ENCODE measurements around the gene GORAB.

GORAB gene

GRCh38 chr1:170593173-170594011 lies 61.4 kb downstream of the GORAB start:
- no peak for DNase-seq

- DNase-seq: no peak
Observed at GRCh38 chr1:170594066-170594626, 62.2 kb downstream of the GORAB start.

- no peak for DNase-seq
Observed at GRCh38 chr1:170596701-170597100, 64.7 kb downstream of the GORAB start.

- no peak for DNase-seq
Observed at GRCh38 chr1:170598618-170599017, 66.7 kb downstream of the GORAB start.

GRCh38 chr1:170599033-170599432 lies 67.1 kb downstream of the GORAB start:
- DNase-seq: no peak

GRCh38 chr1:170601866-170602265 lies 69.9 kb downstream of the GORAB start:
- DNase-seq: no peak

Data from T-helper 9 cell (primary cell).